ENCODE data around the gene ZNF511.

ZNF511 gene

DNA sequence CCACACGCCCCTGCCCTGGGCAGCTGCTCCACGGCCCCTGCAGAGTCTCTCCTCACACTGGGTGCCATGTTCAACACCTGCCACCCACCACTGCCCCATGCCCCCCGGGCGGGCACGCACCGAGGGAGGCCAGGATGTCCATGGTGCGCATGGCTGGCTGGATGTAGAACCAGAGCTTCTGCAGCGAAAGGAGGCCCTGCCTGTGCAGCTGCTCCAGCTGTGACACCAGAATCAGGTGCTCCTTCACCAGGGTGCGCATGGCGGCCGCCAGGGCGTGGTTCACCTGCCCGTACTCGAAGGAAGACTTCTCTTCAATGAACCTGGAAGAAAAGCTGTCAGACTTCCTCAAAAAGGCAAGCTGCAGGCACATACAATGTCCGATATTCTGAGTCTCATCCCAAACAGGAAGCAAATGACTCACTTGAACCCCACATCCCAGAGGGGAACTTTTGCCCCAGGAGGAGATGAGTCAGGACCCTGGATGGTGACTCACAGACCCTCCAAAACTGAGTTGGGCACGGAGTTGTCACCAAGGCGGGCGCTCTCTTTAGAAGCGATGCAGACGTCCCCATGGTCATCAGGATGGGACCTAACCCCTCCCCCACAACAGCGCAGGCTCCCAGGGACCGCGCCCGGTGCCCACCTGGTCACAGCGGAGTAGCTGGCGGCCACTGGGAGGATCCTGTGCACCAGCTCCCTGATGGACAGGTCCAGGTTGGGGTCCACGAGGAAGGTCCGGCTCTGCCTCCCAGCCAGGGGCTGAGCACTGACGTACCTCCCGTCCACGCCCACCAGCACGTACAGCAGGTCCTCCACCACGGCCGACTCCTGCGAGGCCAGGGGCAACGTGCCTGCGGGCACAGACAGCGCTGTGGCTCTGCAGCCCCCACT lies 15.6 kb upstream of the ZNF511 start:
- no peak for DNase-seq (ENCODE audit: low read depth)

GRCh38 chr10:133293810-133294119 lies 14.9 kb upstream of the ZNF511 start:
- DNase-seq (ENCODE audit: low read depth), result no peak

- no peak for DNase-seq (ENCODE audit: low read depth)
Measured at GRCh38 chr10:133294189-133294588, 14.5 kb upstream of the ZNF511 start.

- DNase-seq (ENCODE audit: low read depth), result no peak
Measured at GRCh38 chr10:133295426-133296320, 13.0 kb upstream of the ZNF511 start.

DNA sequence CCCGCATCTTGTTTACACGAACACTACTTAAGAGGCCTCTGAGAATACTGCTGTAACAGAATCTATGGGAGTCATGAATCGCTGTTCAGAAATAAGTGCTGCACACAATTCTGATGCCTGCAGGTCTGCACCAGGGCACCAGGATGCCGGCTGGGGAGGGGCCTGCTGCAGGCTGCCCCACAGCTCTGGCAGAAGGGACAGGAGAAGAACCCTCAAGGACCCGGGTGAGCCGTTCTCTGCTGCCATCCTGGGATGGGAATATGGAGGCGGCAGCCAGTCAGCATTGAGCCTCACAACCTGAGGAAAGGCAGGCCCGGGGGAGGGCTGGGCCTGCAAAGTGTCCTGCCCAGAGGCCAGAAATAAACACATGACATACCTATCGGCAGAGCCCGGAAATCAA lies 11.2 kb upstream of the ZNF511 start:
- no peak for DNase-seq (ENCODE audit: low read depth)

DNA sequence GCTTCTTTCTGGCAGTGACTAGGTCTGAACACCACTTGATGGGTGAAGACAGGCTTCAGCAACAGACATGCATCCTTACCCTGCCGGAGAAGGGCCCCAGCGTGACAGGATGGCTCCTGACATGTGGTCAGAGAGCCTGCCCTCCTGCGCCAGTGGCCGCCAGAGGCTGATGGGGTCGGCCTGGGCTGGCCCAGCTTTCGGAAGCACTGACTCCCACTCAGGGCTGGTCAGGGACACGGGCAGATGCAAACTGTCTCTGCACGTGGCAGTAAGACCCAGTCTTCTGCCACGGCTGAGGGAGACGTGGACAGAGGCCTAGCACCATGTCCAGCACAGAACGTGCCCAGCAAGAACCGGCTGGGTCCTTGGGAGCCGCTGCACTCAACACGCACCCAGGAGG lies 10.2 kb upstream of the ZNF511 start:
- DNase-seq (ENCODE audit: low read depth), result no peak

DNA sequence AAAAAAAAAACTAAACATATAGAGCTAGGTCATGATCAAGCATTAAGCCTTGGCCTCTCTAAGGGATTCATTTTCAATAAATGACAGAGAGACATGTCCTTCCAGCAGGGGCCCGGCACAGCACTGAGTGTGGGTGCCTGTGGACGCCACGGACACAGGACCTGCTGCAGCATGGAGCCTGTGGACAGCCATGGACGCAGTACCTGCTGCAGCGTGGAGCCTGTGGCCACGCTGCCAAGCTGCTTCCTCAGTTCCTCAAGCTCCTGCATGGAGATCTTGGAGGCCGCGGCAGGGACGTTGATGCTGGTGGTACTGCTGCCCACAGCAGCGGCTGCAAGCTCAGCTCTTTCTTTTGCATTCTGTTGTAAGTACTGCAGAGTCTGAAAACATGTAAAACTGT lies 9.5 kb upstream of the ZNF511 start:
- DNase-seq (ENCODE audit: low read depth), result no peak

- DNase-seq (ENCODE audit: low read depth), result no peak
Measured at GRCh38 chr10:133299738-133300137, 9.0 kb upstream of the ZNF511 start.

- no peak for DNase-seq (ENCODE audit: low read depth)
Measured at GRCh38 chr10:133302230-133302629, 6.5 kb upstream of the ZNF511 start.

GRCh38 chr10:133303206-133303605 lies 5.5 kb upstream of the ZNF511 start:
- no peak for DNase-seq (ENCODE audit: low read depth)

- no peak for DNase-seq (ENCODE audit: low read depth)
Measured at GRCh38 chr10:133306097-133306476, 2.6 kb upstream of the ZNF511 start.

DNA sequence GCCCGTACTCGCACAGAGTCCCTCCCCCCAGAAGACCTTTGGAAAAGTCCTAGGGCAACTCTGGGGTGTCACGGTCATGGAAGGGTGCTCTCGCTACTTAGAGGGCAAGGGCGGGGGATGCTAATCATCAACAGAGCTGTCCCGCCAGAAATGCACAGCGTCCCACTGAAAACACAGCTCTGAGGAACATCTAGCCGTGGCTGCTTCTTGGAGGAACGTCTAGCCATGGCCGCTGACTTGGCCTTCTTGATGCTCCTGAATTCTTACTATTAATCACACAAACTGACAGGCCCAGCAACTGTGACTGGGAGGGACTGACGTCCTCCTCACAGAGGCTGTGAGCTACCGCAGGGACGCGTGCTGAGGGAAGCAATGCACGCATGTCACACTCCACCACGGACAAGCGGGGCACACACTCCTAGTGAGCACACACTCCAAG lies 1.8 kb upstream of the ZNF511 start:
- DNase-seq (ENCODE audit: low read depth), result no peak

DNA sequence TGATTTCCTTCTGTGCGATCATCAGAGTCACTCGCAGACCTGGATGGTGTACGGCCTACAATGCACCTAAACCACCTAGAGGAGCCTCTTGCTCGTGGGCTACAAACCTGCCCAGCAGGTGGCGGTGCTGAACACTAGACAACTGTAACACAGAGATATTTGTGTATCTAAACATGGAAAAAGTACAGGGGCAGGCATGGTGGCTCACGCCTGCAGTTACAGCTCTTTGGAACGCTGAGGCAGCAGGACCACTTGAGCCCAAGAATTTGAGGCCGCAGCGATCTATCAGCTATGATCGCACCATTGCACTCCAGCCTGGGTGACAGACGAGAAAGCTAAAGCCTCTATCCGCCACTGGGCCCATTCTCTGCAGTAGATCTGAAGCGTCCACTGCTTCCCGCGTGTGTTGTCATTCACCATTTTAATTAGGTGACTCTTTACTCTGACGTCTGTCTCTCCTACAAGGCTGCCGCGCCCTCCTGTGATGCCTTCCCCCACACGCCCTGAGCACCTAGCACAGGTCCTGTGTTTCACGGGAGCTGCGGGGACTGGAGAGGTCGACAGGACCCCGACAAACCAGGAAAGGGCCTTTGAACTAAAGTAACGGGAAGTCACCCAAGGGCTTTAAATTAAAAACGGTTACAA lies 816 bp upstream of the ZNF511 start:
- peak; percentile 70 for DNase-seq (ENCODE audit: low read depth)

DNA sequence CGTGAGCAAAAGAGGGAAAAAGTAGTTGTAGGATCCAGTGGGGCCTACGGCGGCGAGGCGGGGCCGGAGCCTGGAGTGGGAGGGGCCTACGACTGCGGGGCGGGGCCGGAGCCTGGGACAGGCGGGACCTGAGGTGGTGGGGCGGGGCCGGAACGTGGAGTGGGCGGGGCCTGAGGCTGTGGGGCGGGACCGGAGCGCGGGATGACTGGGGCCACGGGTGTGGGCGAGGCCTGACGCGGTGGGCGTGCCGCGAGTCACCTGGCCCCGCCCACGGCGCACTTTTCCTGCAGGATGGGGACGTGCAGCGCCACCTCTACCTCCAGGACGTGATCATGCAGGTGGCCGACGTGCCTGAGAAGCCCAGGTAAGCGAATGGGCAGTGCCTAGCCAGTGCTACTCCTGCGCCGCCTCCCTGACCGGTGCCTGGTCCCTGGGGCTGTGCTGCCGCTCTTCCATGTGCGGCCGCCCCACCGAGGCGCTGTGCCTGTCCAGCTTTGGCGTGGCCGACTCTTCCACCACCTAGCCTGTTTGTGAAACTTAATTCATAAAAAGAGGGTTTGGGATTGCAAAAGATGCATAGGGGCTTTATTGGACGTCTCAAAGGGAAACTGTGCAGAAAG lies 496 bp downstream of the ZNF511 start:
- peak; percentile 83 for DNase-seq (ENCODE audit: low read depth)

- DNase-seq (ENCODE audit: low read depth), result no peak
Measured at GRCh38 chr10:133309720-133310398, 1.1 kb downstream of the ZNF511 start.

DNA sequence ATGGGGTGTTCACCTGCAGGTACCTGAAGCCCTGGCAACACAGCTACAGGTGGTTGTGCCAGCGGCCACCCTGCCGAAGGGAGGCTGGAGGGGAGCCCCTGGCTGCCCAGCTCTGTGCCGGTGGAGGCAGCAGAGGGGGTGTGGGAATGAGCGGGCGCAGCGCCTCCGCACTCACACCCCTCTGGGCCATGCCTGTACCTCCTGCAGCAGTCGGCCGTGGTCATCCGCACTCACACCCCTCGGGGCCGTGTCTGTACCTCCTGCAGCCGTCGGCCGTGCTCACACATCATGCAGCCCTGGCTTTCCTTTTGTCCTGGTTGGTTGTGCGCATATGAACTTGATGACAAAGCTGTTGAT lies 1.7 kb downstream of the ZNF511 start:
- DNase-seq (ENCODE audit: low read depth), result no peak

GRCh38 chr10:133310789-133311188 lies 2.1 kb downstream of the ZNF511 start:
- no peak for DNase-seq (ENCODE audit: low read depth)

- no peak for DNase-seq (ENCODE audit: low read depth)
Measured at GRCh38 chr10:133311570-133311969, 2.9 kb downstream of the ZNF511 start.

DNA sequence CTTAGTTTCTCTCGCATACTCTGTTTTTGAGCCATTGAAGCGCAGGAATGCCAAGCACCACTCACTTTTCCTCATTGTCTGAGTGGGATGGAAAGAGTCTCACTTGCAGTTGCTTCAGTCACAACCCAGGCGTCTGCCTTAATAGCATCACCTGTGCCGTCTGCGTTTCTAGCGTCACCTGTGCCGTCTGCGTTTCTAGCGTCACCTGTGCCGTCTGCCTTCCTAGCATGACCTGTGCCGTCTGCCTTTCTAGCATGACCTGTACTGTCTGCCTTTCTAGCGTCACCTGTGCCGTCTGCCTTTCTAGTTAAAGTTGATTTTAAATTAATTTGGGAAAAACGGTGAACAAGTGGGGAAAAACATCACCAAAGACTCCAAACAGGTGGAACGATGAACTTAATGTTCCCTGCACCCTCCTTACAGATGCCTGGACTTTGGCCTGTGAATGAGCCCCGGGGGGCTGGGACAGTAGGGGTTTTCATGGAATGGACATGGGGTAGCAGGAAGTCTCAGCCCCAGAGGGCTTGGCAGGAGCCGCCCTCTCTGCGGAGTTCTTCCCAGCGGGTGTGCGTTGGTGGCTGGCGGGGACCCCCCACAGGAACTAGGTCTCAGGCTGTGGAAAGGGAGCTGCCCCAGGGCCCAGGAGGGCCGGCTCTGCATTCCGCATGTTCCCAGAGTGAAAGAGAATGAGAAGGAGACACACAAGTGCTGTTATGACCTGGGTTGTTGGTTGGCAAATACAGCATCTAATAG lies 3.5 kb downstream of the ZNF511 start:
- DNase-seq (ENCODE audit: low read depth), result no peak

GRCh38 chr10:133312769-133313145 lies 4.0 kb downstream of the ZNF511 start:
- DNase-seq (ENCODE audit: low read depth), result no peak

DNA sequence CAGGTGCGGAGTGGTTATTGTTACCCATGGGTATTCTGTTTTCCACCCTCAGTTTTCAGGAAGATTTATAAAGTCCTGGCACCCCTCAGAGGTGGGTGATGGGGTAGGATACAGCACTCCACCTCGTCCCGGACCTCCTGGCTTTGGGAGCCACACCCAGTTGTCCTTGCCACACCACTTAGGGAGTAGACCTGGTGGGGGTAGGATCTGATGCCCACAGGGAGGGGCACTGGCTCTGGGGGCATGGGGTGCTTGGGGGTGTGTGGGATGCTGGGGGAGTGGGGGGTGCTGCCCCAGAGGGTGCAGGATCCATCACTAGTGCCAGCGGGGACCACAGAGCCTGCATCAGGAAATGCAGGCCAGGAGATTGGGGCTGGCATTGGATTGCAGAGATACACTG lies 4.5 kb downstream of the ZNF511 start:
- no peak for DNase-seq (ENCODE audit: low read depth)

Data from activated T-cell treated with anti-CD3 and anti-CD28 coated beads for 24 hours (primary cell).